ENCODE measurements around the gene PABPC3. TPM values are rescaled to one million over a fixed set of nuclear protein-coding genes. Genes with fewer than 3 reads are reported as not detected.
A peak's percentile ranks its signal among the peaks of the same experiment; 100 is the strongest.

The PABPC3 gene
- total RNA-seq, 2 donors from 2014 or later: 0.09 to 4.5 TPM

- WGBS: 46% methylated on average over 1 of the region's 1 CpG
- no peak for DNase-seq (ENCODE audit: low spot score)
- Histone ChIP-seq H3K27ac (no peak overlapping the region), H3K4me3 (no peak overlapping the region), H3K9me3 (no peaks in the 10 kb centered on the region), H3K36me3 (no peaks in the 10 kb centered on the region), H3K27me3 (replicated peaks; ENCODE audit: insufficient read depth) (no peaks in the 10 kb centered on the region), H3K4me1 (replicated peaks) (no peaks in the 10 kb centered on the region)
- intact Hi-C loops (cut with DNase I): loop anchor here (10.0 kb wide), 1 partner anchor 116 kb away; no protein-coding TSS in a partner anchor
- no peak for TF ChIP-seq CTCF (IDR thresholded peaks at IDR 0.05)
- no peak for TF ChIP-seq POLR2A (IDR thresholded peaks at IDR 0.05)
- TF ChIP-seq POLR2AphosphoS5 (IDR thresholded peaks at IDR 0.05): no peak
These were observed 15.1 kb downstream of the PABPC3 start for GRCh38 chr13:25110956-25111584.

GRCh38 chr13:25111585-25111956, 15.6 kb downstream of the PABPC3 start:
- WGBS: 10% methylated on average over 2 of the region's 2 CpGs
- H3K27ac ChIP-seq: no peak overlapping the region
- no peaks in the 10 kb centered on the region for H3K9me3 ChIP-seq
- no peaks in the 10 kb centered on the region for H3K27me3 ChIP-seq (replicated peaks; ENCODE audit: insufficient read depth)
- intact Hi-C loops (cut with DNase I): loop anchor here (10.0 kb wide), 1 partner anchor 117 kb away; no protein-coding TSS in a partner anchor
- H3K4me3 ChIP-seq: no peak overlapping the region
- no peak for DNase-seq (ENCODE audit: low spot score)
- no peaks in the 10 kb centered on the region for H3K36me3 ChIP-seq
- no peak for TF ChIP-seq POLR2A (IDR thresholded peaks at IDR 0.05)
- no peak for TF ChIP-seq CTCF (IDR thresholded peaks at IDR 0.05)
- H3K4me1 ChIP-seq (replicated peaks): no peaks in the 10 kb centered on the region

GRCh38 chr13:25112695-25113255, 16.8 kb downstream of the PABPC3 start:
- 71% methylated on average over 3 of the region's 3 CpGs for WGBS
- H3K27me3 ChIP-seq (replicated peaks; ENCODE audit: insufficient read depth): no peaks in the 10 kb centered on the region
- TF ChIP-seq POLR2AphosphoS5 (IDR thresholded peaks at IDR 0.05) (no peak), CTCF (IDR thresholded peaks at IDR 0.05) (no peak), POLR2A (IDR thresholded peaks at IDR 0.05) (no peak)

GRCh38 chr13:25114220-25114619, 18.3 kb downstream of the PABPC3 start:
- no peaks in the 10 kb centered on the region for H3K9me3 ChIP-seq
- no peak overlapping the region for H3K4me3 ChIP-seq
- TF ChIP-seq POLR2A (IDR thresholded peaks at IDR 0.05) (no peak), CTCF (IDR thresholded peaks at IDR 0.05) (peak; percentile 28 to 60 (median 50)), POLR2AphosphoS5 (IDR thresholded peaks at IDR 0.05) (no peak)
- intact Hi-C loops (cut with DNase I): loop anchor here (10.0 kb wide), 1 partner anchor 119 kb away; no protein-coding TSS in a partner anchor
- no peaks in the 10 kb centered on the region for H3K4me1 ChIP-seq (replicated peaks)
- H3K36me3 ChIP-seq: no peaks in the 10 kb centered on the region
- WGBS: 29% methylated on average over 3 of the region's 3 CpGs
- no peak overlapping the region for H3K27ac ChIP-seq
- no peaks in the 10 kb centered on the region for H3K27me3 ChIP-seq (replicated peaks; ENCODE audit: insufficient read depth)
- peak; percentile 53 for DNase-seq (ENCODE audit: low spot score)

More at GRCh38 chr13:25112695-25113255, 16.8 kb downstream of the PABPC3 start:
- H3K4me1 ChIP-seq (replicated peaks): no peaks in the 10 kb centered on the region
- H3K4me3 ChIP-seq: no peak overlapping the region
- H3K36me3 ChIP-seq: no peaks in the 10 kb centered on the region
- DNase-seq (ENCODE audit: low spot score): no peak
- no peaks in the 10 kb centered on the region for H3K9me3 ChIP-seq
- intact Hi-C loops (cut with DNase I): loop anchor here (10.0 kb wide), 1 partner anchor 118 kb away; no protein-coding TSS in a partner anchor
- H3K27ac ChIP-seq: no peak overlapping the region

- Histone ChIP-seq H3K27me3 (replicated peaks; ENCODE audit: insufficient read depth) (no peaks in the 10 kb centered on the region), H3K4me1 (replicated peaks) (no peaks in the 10 kb centered on the region), H3K36me3 (no peaks in the 10 kb centered on the region), H3K27ac (no peak overlapping the region), H3K4me3 (no peak overlapping the region), H3K9me3 (no peaks in the 10 kb centered on the region)
- intact Hi-C loops (cut with DNase I): loop anchor here (10.0 kb wide), 1 partner anchor 121 kb away; no protein-coding TSS in a partner anchor
- TF ChIP-seq POLR2A (IDR thresholded peaks at IDR 0.05): no peak
- no peak for TF ChIP-seq CTCF (IDR thresholded peaks at IDR 0.05)
- no peak for TF ChIP-seq POLR2AphosphoS5 (IDR thresholded peaks at IDR 0.05)
- no peak for DNase-seq (ENCODE audit: low spot score)
- WGBS: 38% methylated on average over 3 of the region's 3 CpGs
These were observed 20.1 kb downstream of the PABPC3 start for GRCh38 chr13:25116044-25116443.
